ENCODE data around the gene TNFAIP2. TPM values are rescaled to one million over a fixed set of nuclear protein-coding genes. Genes with fewer than 3 reads are reported as not detected.
"Not testable (repeated sequence)": the region's sequence is repeated elsewhere in the genome, so short reads cannot be mapped to it uniquely, and the experiment has no call there.

TNFAIP2 gene
- total and polyA plus RNA-seq, 2 experiments from 2014 or later: 9.9 to 14.1 TPM

- H3K4me3 ChIP-seq; H3K27me3 ChIP-seq (ENCODE audit: insufficient read depth); H3K9me3 Mint-ChIP-seq; H3F3A ChIP-seq (replicated peaks; ENCODE audit: low read depth); H3K4me1 ChIP-seq (ENCODE audit: insufficient read depth); ATAC-seq; H3K4me2 ChIP-seq; H2AFZ ChIP-seq; H3K36me3 ChIP-seq (ENCODE audit: insufficient read depth); H4K20me1 ChIP-seq (replicated peaks; ENCODE audit: insufficient read depth); H3K4me1 Mint-ChIP-seq; H3K27ac Mint-ChIP-seq; H3K9me2 ChIP-seq (ENCODE audit: insufficient read depth); H3K79me2 ChIP-seq (replicated peaks; ENCODE audit: insufficient read depth); H3K27ac ChIP-seq (ENCODE audit: low read depth); DNase-seq (ENCODE audit: low spot score); H3K4me3 Mint-ChIP-seq; H3K27me3 Mint-ChIP-seq (ENCODE audit: insufficient read depth, low read depth, poor library complexity); H3K36me3 Mint-ChIP-seq (ENCODE audit: low read depth): not testable (repeated sequence)
These were observed 32.2 kb downstream of the TNFAIP2 start for GRCh38 chr14:103155416-103155815.

GRCh38 chr14:103155826-103156394 is 32.6 kb downstream of the TNFAIP2 start:
- Histone ChIP-seq H3K4me2 (no peak overlapping the region), H2AFZ (no peak overlapping the region), H3K27ac (ENCODE audit: low read depth) (no peak overlapping the region), H3F3A (replicated peaks; ENCODE audit: low read depth) (no peaks in the 10 kb centered on the region), H3K4me3 (no peak overlapping the region), H3K9me2 (ENCODE audit: insufficient read depth) (no peaks in the 10 kb centered on the region), H3K79me2 (replicated peaks; ENCODE audit: insufficient read depth) (no peaks in the 10 kb centered on the region), H4K20me1 (replicated peaks; ENCODE audit: insufficient read depth) (no peaks in the 10 kb centered on the region), H3K4me1 (ENCODE audit: insufficient read depth) (no peaks in the 10 kb centered on the region), H3K36me3 (ENCODE audit: insufficient read depth) (no peaks in the 10 kb centered on the region), H3K27me3 (ENCODE audit: insufficient read depth) (no peaks in the 10 kb centered on the region)
- Mint-ChIP-seq H3K4me1 (peaks cover 3% of the 10 kb centered on the region; the same call in 2 of the 3 replicates), H3K27me3 (ENCODE audit: insufficient read depth, low read depth, poor library complexity) (peaks cover 6% of the 10 kb centered on the region), H3K4me3 (no peak overlapping the region), H3K9me3 (0 out of 3 replicates have a peak, but pooled peaks cover 1% of the 10 kb centered on the region), H3K27ac (no peak overlapping the region), H3K36me3 (ENCODE audit: low read depth) (no peaks in the 10 kb centered on the region)
- ATAC-seq: no peak
- DNase-seq (ENCODE audit: low spot score): no peak
- TF ChIP-seq EZH2phosphoT487 (IDR thresholded peaks at IDR 0.05; ENCODE audit: unreplicated experiment) (no peak), ZNF331 (CRISPR knock-in tag; IDR thresholded peaks at IDR 0.05; ENCODE audit: low read depth) (no peak), EZH2 (IDR thresholded peaks at IDR 0.05; ENCODE audit: low read depth, unreplicated experiment) (no peak), STAT1 (IDR thresholded peaks at IDR 0.05; ENCODE audit: unreplicated experiment) (no peak), JUNB (IDR thresholded peaks at IDR 0.05; ENCODE audit: unreplicated experiment) (no peak), ZNF462 (CRISPR knock-in tag; IDR thresholded peaks at IDR 0.05) (no peak), ZNF114 (CRISPR knock-in tag; IDR thresholded peaks at IDR 0.05) (no peak), REST (IDR thresholded peaks at IDR 0.05; ENCODE audit: unreplicated experiment) (no peak)

Measured in GM23338 (cell line).